Measurements from ENCODE around the gene ZP2. TPM values are rescaled to one million over a fixed set of nuclear protein-coding genes. Genes with fewer than 3 reads are reported as not detected.

Gene ZP2
- total RNA-seq, 4 donors from 2014 or later, result 0.27 TPM; not detected in 3

- H3K4me3 ChIP-seq, result no peak overlapping the region
- TF ChIP-seq, protein P1, sequence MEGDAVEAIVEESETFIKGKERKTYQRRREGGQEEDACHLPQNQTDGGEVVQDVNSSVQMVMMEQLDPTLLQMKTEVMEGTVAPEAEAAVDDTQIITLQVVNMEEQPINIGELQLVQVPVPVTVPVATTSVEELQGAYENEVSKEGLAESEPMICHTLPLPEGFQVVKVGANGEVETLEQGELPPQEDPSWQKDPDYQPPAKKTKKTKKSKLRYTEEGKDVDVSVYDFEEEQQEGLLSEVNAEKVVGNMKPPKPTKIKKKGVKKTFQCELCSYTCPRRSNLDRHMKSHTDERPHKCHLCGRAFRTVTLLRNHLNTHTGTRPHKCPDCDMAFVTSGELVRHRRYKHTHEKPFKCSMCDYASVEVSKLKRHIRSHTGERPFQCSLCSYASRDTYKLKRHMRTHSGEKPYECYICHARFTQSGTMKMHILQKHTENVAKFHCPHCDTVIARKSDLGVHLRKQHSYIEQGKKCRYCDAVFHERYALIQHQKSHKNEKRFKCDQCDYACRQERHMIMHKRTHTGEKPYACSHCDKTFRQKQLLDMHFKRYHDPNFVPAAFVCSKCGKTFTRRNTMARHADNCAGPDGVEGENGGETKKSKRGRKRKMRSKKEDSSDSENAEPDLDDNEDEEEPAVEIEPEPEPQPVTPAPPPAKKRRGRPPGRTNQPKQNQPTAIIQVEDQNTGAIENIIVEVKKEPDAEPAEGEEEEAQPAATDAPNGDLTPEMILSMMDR (IDR thresholded peaks at IDR 0.05), result no peak
- TF ChIP-seq POLR2AphosphoS5 (IDR thresholded peaks at IDR 0.05), result no peak
- TF ChIP-seq POLR2A (IDR thresholded peaks at IDR 0.05), result no peak
- TF ChIP-seq EP300 (IDR thresholded peaks at IDR 0.05; ENCODE audit: low read depth), result no peak
- WGBS, 2 donors (ENCODE audit: low coverage in 1 of 2), result 60 to 78% methylated on average over 1 to 2 of the region's 2 CpGs
- no peaks in the 10 kb centered on the region for H3K9me3 ChIP-seq
- H3K27ac ChIP-seq, result no peak overlapping the region
- peaks cover 2% of the 10 kb centered on the region for H3K27me3 ChIP-seq
- peaks cover 0 to 11% (median 0%) of the 10 kb centered on the region in 4 donors for H3K4me1 ChIP-seq
- in situ Hi-C loops (cut with MboI; ENCODE audit: low pct_ligation_motif_present in 1 of 4, low pct_unique_long_range_greater_than_20kb in 1 of 4, low sequenced_read_pairs in 3 of 4), result no loop called here
- intact Hi-C loops (cut with DNase I; ENCODE audit: low total_unique reads), result no loop called here
- no peaks in the 10 kb centered on the region for H3K36me3 ChIP-seq
- no peak for DNase-seq
Measured at GRCh38 chr16:21217121-21217520, 5.7 kb upstream of the ZP2 start.

GRCh38 chr16:21214086-21214485 is 2.7 kb upstream of the ZP2 start:
- no peaks in the 10 kb centered on the region for H3K36me3 ChIP-seq
- no peak for DNase-seq
- intact Hi-C loops (cut with DNase I; ENCODE audit: low total_unique reads), result no loop called here
- H3K4me1 ChIP-seq, result no peaks in the 10 kb centered on the region
- in situ Hi-C loops (cut with MboI; ENCODE audit: low pct_ligation_motif_present in 1 of 4, low pct_unique_long_range_greater_than_20kb in 1 of 4, low sequenced_read_pairs in 3 of 4), result no loop called here
- no peak for TF ChIP-seq EP300 (IDR thresholded peaks at IDR 0.05; ENCODE audit: low read depth)
- TF ChIP-seq, protein P1 (IDR thresholded peaks at IDR 0.05), result no peak
- TF ChIP-seq POLR2AphosphoS5 (IDR thresholded peaks at IDR 0.05), result no peak
- TF ChIP-seq POLR2A (IDR thresholded peaks at IDR 0.05), result no peak
- H3K27ac ChIP-seq, result no peak overlapping the region
- H3K4me3 ChIP-seq, result no peak overlapping the region
- 63 to 76% methylated on average over 2 to 3 of the region's 4 CpGs for WGBS, 2 donors (ENCODE audit: low coverage in 1 of 2)
- H3K9me3 ChIP-seq, result no peaks in the 10 kb centered on the region
- H3K27me3 ChIP-seq, result peaks cover 2% of the 10 kb centered on the region

DNA sequence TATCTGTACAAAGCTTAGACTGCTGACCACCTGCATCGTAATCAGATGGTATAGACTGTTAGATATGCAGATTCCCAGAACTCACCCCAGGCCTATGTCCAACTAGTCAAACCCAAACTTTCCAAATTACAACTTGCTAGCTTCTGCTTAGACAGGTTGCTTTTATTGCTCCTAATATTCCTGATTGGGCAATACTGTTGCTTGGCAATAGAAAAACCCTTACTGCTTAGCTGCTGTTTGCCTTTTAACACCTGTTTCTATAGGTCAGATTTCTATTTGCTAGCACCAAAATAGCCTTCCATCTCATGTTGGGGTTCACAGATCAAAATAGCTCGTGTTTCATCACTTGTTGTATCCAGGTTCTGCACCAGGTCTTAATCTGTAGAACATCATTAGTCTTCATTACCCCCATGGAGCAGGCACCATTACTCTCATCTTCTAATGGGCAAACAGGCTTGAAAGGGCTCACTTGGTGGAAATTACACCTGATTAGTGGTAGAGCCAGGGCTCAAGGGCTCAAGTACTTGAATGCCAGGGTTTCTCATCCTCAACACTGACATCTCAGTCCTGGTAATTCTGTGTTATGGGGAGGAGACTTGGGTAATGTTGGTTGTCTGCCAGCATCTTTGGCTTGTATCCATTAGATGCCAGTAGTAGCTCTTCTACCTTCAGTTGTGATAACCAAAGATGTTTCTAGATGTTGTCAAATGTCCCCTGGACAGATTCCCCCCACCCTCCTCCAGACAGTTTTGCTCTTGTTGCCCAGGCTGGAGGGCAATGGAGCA is 2.7 kb downstream of the ZP2 start:
- WGBS, 2 donors (ENCODE audit: low coverage in 1 of 2), result 54 to 58% methylated on average over 2 of the region's 2 CpGs
- in situ Hi-C loops (cut with MboI; ENCODE audit: low pct_ligation_motif_present in 1 of 4, low pct_unique_long_range_greater_than_20kb in 1 of 4, low sequenced_read_pairs in 3 of 4) (no loop called here), intact Hi-C loops (cut with DNase I; ENCODE audit: low total_unique reads) (loop anchor here (10.0 kb wide), 1 partner anchor 56 kb away; no protein-coding TSS in a partner anchor)
- H3K9me3 ChIP-seq, result no peaks in the 10 kb centered on the region
- no peak for TF ChIP-seq POLR2AphosphoS5 (IDR thresholded peaks at IDR 0.05)
- no peak for TF ChIP-seq POLR2A (IDR thresholded peaks at IDR 0.05)
- TF ChIP-seq, protein P1 (IDR thresholded peaks at IDR 0.05), result no peak
- no peak for TF ChIP-seq EP300 (IDR thresholded peaks at IDR 0.05; ENCODE audit: low read depth)
- H3K36me3 ChIP-seq, result no peaks in the 10 kb centered on the region
- H3K27ac ChIP-seq, result no peak overlapping the region
- peaks cover 2% of the 10 kb centered on the region for H3K27me3 ChIP-seq
- H3K4me1 ChIP-seq, result peaks cover 0 to 5% (median 0%) of the 10 kb centered on the region in 4 donors
- no peak for DNase-seq
- no peak overlapping the region for H3K4me3 ChIP-seq

DNA sequence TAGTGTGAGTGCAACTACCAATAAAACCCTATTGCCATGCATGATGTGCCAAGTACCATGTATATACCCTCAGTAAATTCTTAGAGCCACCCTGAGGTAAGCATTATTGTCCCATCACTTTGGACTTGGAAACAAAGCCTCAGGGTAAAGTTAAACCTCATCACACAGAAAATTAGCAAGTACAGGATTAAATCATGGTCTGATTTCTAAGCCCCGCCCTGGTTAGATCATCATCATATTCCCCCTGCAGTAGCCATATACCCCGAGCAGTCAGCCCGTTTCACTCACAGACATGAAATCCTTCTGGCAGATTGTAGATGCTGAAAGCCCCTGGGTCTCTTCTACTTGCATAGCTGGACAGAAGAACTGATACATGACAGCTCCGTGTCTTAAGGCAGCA is 4.8 kb downstream of the ZP2 start:
- Histone ChIP-seq H3K27ac (no peak overlapping the region), H3K4me1 (peaks cover 0 to 16% (median 2%) of the 10 kb centered on the region in 4 donors), H3K36me3 (no peaks in the 10 kb centered on the region), H3K4me3 (no peak overlapping the region), H3K27me3 (no peaks in the 10 kb centered on the region), H3K9me3 (no peaks in the 10 kb centered on the region)
- in situ Hi-C loops (cut with MboI; ENCODE audit: low pct_ligation_motif_present in 1 of 4, low pct_unique_long_range_greater_than_20kb in 1 of 4, low sequenced_read_pairs in 3 of 4), result no loop called here
- TF ChIP-seq POLR2A (IDR thresholded peaks at IDR 0.05), result no peak
- TF ChIP-seq, protein P1 (IDR thresholded peaks at IDR 0.05), result no peak
- no peak for TF ChIP-seq POLR2AphosphoS5 (IDR thresholded peaks at IDR 0.05)
- TF ChIP-seq EP300 (IDR thresholded peaks at IDR 0.05; ENCODE audit: low read depth), result no peak
- intact Hi-C loops (cut with DNase I; ENCODE audit: low total_unique reads), result loop anchor here (10.0 kb wide), 1 partner anchor 58 kb away; no protein-coding TSS in a partner anchor
- no peak for DNase-seq
- 89 to 90% methylated on average over 2 to 4 of the region's 4 CpGs for WGBS, 2 donors (ENCODE audit: low coverage in 1 of 2)

Measured in transverse colon (tissue), 4 donors.